NCI-H2196 (cell line): ENCODE measurements around the gene PEX6.
A peak's percentile ranks its signal among the peaks of the same experiment; 100 is the strongest.

Experiments
- DNase-seq: peaks from one replicate; lab custom pipeline; 2025; ENCODE audit not compliant: unreplicated experiment; lab: John Stamatoyannopoulos, UW

Gene PEX6

DNA sequence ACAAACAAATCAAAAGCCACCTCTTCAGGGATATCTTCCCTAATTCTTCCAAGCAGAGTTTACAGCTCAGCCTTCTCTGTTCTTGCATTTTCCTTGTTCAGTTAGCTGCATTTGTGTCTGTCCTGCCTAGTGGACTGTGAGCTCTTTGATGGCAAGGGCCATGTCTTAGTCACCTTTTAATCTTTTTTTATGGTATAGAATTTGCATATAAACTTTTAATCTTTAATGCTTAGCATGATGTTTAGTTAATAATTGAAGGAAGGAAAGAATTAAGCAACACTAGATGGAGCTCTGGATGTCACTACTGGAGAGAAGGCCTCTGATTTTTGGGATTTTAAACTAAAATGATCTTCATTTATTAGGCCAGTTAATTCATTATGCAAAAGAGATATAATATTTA lies 17.5 kb upstream of the PEX6 start:
- DNase-seq, result no peak

DNA sequence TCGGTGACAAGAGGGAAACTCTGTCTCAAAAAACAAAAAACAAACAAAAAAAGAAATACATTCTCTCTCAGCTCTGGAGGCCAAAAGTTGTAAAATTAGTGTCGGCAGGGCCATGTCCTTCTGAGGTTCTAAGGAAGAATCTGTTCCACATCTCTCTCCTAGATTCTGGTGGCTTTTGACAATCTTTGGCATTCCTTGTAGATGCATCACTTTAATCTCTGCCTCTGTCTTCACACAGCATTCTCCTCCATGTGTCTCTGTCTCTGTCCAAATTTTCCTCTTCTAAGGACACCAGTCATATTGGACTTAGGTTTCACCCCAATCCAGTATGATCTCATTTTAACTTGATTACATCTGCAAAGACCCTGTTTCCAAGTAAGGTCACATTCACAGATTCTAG lies 14.5 kb upstream of the PEX6 start:
- no peak for DNase-seq

DNA sequence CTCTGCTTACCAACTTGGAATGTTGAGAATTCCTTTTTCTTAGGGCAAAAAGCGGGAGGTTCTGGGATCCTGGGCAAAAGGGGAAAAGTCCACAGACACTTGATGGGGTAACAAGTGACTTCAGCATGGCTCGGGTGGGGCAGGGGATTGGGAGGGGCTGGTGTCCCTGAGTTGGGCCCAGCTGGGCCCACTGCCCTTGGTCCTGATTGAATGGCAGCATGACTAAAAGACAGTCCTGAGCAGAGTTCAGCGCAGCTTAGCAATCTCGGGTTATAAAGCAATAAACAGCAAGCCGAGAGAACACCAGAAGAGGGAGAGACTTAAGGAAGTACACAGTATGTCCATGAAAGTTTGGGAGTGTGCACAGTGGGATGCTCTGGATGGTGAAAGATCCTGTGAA lies 10.9 kb upstream of the PEX6 start:
- no peak for DNase-seq

GRCh38 chr6:42988486-42989020 lies 9.6 kb upstream of the PEX6 start:
- no peak for DNase-seq

DNA sequence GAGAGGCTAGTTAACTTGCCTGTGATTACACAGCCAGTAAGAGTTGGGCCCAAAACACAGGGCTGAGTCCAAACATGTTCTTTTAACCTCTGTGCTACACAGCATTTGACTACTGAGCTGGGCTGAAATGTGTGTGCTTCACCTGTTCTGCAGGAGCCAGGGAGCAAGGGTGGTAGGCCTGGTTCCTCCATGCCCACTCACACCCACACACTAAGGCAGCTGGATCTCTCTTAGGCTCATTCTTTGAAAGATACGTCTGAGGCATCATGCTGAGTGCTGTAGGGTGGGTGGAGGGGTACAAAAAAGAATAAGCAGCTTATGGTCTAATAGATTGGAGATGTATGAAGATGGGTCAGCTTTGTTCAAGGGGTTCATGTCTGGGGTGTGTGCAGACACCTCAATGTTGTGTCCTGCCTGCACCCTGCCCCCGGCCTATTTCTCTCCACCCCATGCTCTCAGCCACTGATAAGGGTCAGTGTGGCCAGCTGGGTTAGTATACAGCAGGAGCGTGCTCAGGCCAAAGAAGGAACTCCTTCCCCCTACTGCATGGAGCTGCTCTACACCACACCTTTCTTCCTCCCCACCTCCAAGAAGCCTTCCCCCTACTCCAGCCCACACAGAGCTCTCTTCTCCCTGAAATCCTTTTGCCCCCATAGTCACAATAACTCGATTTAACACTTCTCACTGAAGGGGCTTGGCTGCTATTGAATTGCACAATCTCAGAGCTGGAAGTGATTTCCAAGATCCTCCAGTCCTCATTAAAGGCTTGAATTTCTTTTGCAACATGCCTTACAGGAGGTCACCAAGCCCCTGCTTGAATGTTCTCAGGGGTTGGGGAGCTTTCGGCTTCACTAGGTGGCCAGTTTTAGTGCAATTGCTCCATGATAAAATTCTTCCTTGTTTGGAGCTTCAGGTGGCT lies 8.8 kb upstream of the PEX6 start:
- DNase-seq, result no peak

GRCh38 chr6:42984924-42985475 lies 6.0 kb upstream of the PEX6 start:
- no peak for DNase-seq

DNA sequence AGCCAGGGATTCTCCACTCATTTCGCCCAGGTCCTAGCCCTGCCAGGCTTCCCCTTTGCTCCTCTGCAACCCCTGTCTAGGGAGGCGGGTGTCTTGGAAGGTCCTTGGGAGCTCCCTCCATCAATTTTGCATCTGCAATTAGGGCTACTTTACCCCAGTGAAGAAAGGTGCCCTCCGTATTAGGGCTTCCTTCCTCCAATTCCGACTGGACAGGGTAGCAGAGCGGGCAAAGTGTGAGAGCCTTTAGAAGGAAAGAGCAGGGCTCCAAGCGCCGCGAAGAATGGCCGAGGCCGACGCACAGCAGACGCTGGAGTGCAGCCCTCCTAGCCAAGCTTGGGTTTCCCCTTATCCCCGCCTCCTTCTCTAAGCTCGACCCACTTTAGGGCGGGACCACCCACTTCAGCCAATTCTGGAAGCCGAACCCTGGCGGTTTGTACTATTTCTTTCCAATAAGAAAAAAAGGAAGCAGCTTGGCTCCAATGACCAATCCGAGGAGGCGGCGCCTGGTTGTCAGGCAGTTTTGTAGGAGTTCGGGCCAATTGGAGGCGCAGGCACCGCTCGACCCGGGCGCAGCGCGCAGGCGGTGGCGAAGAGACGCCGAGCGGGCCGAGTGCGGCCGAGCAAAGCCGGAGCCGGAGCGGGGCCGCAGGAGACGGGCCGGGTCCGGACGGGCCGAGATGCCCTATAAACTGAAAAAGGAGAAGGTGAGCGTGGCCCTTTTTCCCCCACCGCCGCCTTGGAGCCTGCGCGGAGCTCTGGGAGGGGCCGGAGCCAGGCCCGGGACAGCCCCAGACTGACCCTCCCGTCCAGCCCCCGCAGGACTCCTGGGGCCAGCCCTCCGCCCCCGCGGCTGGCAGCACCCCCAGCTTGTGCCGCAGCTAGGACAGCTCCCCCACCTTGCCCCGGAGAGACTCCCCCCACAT lies 5.3 kb upstream of the PEX6 start, which contains the start of gene PPP2R5D:
TSS of gene PPP2R5D (plus strand) at position 570 of the 923 bp plus-strand sequence. CDS start at position 678, 108 bp downstream.
- DNase-seq, result peak; percentile 98

- DNase-seq, result no peak
Observed at GRCh38 chr6:42981836-42982235, 2.9 kb upstream of the PEX6 start.

- peak; percentile 40 for DNase-seq
Observed at GRCh38 chr6:42979523-42980177, 669 bp upstream of the PEX6 start.

DNA sequence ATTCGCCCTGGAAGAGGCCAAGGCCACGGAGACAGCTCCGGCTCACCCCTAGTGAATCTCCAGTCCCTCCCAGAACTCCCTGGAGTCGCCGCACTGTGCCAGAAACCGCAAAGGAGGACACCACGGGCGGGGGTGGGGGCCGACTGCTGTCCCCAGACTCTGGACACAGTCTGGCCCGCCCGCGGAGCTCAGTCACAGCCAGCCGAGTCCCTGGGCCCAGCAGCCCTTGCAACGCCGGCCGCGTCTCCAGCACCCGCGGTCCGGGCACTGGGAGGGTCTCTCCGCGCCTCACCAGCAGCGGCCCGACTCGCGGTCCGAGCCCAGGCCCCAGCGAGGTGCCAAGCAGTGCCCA lies 518 bp downstream of the PEX6 start:
- DNase-seq, result no peak

GRCh38 chr6:42974919-42975505 lies 4.0 kb downstream of the PEX6 start:
- no peak for DNase-seq

GRCh38 chr6:42973926-42974325 lies 5.1 kb downstream of the PEX6 start:
- DNase-seq, result no peak

- no peak for DNase-seq
Observed at GRCh38 chr6:42971746-42972327, 7.1 kb downstream of the PEX6 start.

GRCh38 chr6:42970871-42971612 lies 7.9 kb downstream of the PEX6 start:
- DNase-seq, result no peak

GRCh38 chr6:42969934-42970333 lies 9.0 kb downstream of the PEX6 start:
- DNase-seq, result no peak

GRCh38 chr6:42969431-42969830 lies 9.6 kb downstream of the PEX6 start:
- DNase-seq, result no peak

DNA sequence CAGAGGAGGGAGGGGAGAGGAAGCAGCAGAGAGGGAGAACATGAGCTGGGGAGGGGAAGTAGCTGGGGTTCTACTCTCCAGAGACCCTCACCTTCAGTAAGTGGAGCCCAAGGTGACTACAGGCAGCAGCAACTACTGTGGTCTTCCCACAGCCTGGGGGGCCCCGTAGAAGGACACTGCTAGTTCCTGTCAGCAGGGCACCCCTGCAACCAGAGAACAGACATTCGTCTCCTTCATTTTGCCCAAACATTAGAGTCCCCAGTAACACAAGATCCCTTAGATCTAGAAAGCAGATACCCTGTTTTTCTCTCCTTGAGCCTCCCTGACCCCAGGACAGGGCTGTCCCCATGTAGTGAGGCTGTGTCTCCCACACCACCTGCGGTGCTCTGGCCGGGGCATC lies 10.2 kb downstream of the PEX6 start:
- no peak for DNase-seq

GRCh38 chr6:42968126-42968701 lies 10.8 kb downstream of the PEX6 start:
- no peak for DNase-seq

- no peak for DNase-seq
Observed at GRCh38 chr6:42967228-42967627, 11.8 kb downstream of the PEX6 start.
